ENCODE measurements around the gene FETUB. TPM values are rescaled to one million over a fixed set of nuclear protein-coding genes. Genes with fewer than 3 reads are reported as not detected.

FETUB gene
- total and polyA plus RNA-seq, 2 of the 4 experiments (the other 2 are of a cell fraction): not detected

DNA sequence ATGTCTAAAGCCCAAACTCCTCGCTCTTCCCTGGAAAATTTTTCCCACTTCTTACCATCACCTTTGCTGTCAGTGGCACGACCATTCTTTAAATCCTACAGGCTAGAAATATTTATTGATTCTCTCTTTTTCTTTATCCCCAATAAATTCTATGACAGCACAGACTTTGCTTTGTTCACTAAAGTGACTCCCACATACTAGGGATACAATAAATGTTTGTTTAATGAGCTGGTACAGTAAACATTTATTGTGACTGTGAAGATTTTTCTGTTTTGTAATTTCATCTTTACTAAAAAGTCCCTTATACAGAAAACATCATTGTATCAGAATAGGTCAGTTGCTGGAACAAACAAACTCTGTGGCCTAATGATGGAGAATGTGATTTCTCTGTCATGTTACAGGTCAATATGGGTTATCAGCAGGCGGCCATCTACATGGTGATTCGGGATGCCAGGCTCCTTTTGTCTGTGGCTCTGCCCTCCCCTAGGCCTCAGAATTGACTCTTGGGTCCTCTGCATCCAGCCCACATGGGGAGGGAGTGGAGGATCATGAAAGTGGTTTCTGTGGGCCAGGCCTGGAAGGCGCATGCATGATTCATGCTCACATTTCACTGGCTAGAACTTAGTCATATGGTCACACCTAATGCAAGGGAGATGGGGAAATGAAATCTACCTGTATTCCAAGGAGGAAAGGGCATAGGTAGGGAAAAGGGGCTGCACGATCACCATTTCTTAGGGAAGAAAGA is 54.3 kb downstream of the FETUB start:
- H3K56ac ChIP-seq (ENCODE audit: extremely low read depth, insufficient read depth, low read length): no peak overlapping the region
- POLR2A ChIA-PET (ENCODE audit: unreplicated experiment): no interaction called here
- ATAC-seq (ENCODE audit: low read depth) (no peak), DNase-seq (no peak)
- no peak overlapping the region for H3K4me3 ChIP-seq (ENCODE audit: insufficient read depth, low read depth, low read length)
- 71% methylated on average over 1 of the region's 6 CpGs; no CpG with 5 or more reads in 1 of the 2 experiments for WGBS, 2 experiments (ENCODE audit: extremely low coverage in 2 of 2, insufficient read length in 1 of 2)
- in situ Hi-C loops (cut with MboI; ENCODE audit: low sequenced_read_pairs) (no loop called here), intact Hi-C loops (cut with micrococcal nuclease) (no loop called here), dilution Hi-C loops (cut with HindIII; ENCODE audit: low sequenced_read_pairs, unreplicated experiment) (no loop called here)
- no peak overlapping the region for H3K27ac ChIP-seq (ENCODE audit: insufficient read depth, low read length)
- no peak overlapping the region for H2BK120ac ChIP-seq (ENCODE audit: low read depth, low read length)
- no peak for TF ChIP-seq MAFK (IDR thresholded peaks at IDR 0.05; ENCODE audit: low read depth, low read length)
- H3K18ac ChIP-seq (ENCODE audit: low read depth, low read length): no peak overlapping the region
- H3K9ac ChIP-seq (ENCODE audit: low read depth, low read length): no peak overlapping the region
- no peaks in the 10 kb centered on the region for H3K9me3 ChIP-seq (ENCODE audit: control insufficient read depth, insufficient read depth, low read length)
- no peaks in the 10 kb centered on the region for H4K20me1 ChIP-seq (ENCODE audit: insufficient read depth, low read length)
- H3K14ac ChIP-seq (replicated peaks; ENCODE audit: low read depth, low read length): no peak overlapping the region
- no peak overlapping the region for H3K4me2 ChIP-seq (ENCODE audit: low read depth, low read length)
- CTCF ChIA-PET: interaction anchor here (1.6 kb wide), 1 partner anchor 77 kb away, joined by 3 read pairs; no protein-coding TSS in a partner anchor
- no peak overlapping the region for H2AFZ ChIP-seq (replicated peaks; ENCODE audit: low read length, poor library complexity)
- H3K4me1 ChIP-seq (ENCODE audit: control insufficient read depth, insufficient read depth, low read length): no peaks in the 10 kb centered on the region
- H4K91ac ChIP-seq (ENCODE audit: insufficient read depth, low read depth, low read length): no peak overlapping the region
- H3K27me3 ChIP-seq (ENCODE audit: control insufficient read depth, insufficient read depth, low read length): peaks cover 13% of the 10 kb centered on the region
- no peak overlapping the region for H2BK20ac ChIP-seq (ENCODE audit: low read depth, low read length)
- H2BK15ac ChIP-seq (ENCODE audit: low read depth, low read length): no peak overlapping the region
- no TSS peak for BruUV-seq (replicated peaks)
- no peak overlapping the region for H4K8ac ChIP-seq (ENCODE audit: low read depth in 2 of 2, low read length in 2 of 2)
- H3K36me3 ChIP-seq (ENCODE audit: control insufficient read depth, insufficient read depth, low read length): no peaks in the 10 kb centered on the region
- H3K79me1 ChIP-seq (ENCODE audit: low read depth in 1 of 2, low read length in 2 of 2): no peaks in the 10 kb centered on the region
- H3K23ac ChIP-seq (ENCODE audit: low read depth, low read length): no peak overlapping the region
- H3K4ac ChIP-seq (ENCODE audit: low read depth, low read length): no peak overlapping the region
- H2BK5ac ChIP-seq (ENCODE audit: low read depth, low read length, poor library complexity, severe bottlenecking): no peak overlapping the region
- no peaks in the 10 kb centered on the region for H3K9me1 ChIP-seq (ENCODE audit: insufficient read depth, low read length)
- H2AK5ac ChIP-seq (ENCODE audit: low read depth, low read length): no peak overlapping the region
- H4K5ac ChIP-seq (ENCODE audit: low read depth, low read length): no peak overlapping the region
- no peak overlapping the region for H2AK9ac ChIP-seq (replicated peaks; ENCODE audit: low read depth, low read length, poor library complexity)

Measured in IMR-90 (cell line).